DND-41 (cell line): Measurements from ENCODE around the gene CDX1.

Experiments
- EZH2 ChIP-seq: IDR thresholded peaks from 3 replicates; pipeline ENCODE4 v1.6.1; 2012; ENCODE audit warnings: borderline replicate concordance, low read depth, mild to moderate bottlenecking, moderate library complexity, low read length, inconsistent platforms; ENCODE audit not compliant: severe bottlenecking
- TF ChIP-seq, protein P1 (sequence below): IDR thresholded peaks from 2 replicates; pipeline ENCODE4 v1.5.1; 2012; ENCODE audit warnings: borderline replicate concordance, low read length, moderate library complexity, mild to moderate bottlenecking; ENCODE audit not compliant: poor library complexity, severe bottlenecking; ENCODE audit errors: extremely low read depth

- TF ChIP-seq, protein P1, sequence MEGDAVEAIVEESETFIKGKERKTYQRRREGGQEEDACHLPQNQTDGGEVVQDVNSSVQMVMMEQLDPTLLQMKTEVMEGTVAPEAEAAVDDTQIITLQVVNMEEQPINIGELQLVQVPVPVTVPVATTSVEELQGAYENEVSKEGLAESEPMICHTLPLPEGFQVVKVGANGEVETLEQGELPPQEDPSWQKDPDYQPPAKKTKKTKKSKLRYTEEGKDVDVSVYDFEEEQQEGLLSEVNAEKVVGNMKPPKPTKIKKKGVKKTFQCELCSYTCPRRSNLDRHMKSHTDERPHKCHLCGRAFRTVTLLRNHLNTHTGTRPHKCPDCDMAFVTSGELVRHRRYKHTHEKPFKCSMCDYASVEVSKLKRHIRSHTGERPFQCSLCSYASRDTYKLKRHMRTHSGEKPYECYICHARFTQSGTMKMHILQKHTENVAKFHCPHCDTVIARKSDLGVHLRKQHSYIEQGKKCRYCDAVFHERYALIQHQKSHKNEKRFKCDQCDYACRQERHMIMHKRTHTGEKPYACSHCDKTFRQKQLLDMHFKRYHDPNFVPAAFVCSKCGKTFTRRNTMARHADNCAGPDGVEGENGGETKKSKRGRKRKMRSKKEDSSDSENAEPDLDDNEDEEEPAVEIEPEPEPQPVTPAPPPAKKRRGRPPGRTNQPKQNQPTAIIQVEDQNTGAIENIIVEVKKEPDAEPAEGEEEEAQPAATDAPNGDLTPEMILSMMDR: no peak
- no peak for TF ChIP-seq EZH2
Observed at GRCh38 chr5:150208187-150209098, 41.9 kb downstream of the CDX1 start.
